ENCODE measurements around the gene KRTAP5-10. TPM values are rescaled to one million over a fixed set of nuclear protein-coding genes. Genes with fewer than 3 reads are reported as not detected.
"Not testable (repeated sequence)": the region's sequence is repeated elsewhere in the genome, so short reads cannot be mapped to it uniquely, and the experiment has no call there.

Gene KRTAP5-10, protein sequence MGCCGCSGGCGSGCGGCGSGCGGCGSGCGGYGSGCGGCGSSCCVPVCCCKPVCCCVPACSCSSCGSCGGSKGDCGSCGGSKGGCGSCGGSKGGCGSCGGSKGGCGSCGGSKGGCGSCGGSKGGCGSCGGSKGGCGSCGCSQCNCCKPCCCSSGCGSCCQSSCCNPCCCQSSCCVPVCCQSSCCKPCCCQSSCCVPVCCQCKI
- not detected for total RNA-seq
- long read RNA-seq, result 0 reads

- TF ChIP-seq, protein P1, sequence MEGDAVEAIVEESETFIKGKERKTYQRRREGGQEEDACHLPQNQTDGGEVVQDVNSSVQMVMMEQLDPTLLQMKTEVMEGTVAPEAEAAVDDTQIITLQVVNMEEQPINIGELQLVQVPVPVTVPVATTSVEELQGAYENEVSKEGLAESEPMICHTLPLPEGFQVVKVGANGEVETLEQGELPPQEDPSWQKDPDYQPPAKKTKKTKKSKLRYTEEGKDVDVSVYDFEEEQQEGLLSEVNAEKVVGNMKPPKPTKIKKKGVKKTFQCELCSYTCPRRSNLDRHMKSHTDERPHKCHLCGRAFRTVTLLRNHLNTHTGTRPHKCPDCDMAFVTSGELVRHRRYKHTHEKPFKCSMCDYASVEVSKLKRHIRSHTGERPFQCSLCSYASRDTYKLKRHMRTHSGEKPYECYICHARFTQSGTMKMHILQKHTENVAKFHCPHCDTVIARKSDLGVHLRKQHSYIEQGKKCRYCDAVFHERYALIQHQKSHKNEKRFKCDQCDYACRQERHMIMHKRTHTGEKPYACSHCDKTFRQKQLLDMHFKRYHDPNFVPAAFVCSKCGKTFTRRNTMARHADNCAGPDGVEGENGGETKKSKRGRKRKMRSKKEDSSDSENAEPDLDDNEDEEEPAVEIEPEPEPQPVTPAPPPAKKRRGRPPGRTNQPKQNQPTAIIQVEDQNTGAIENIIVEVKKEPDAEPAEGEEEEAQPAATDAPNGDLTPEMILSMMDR (IDR thresholded peaks at IDR 0.05; ENCODE audit: borderline replicate concordance), result no peak
- intact Hi-C loops (cut with micrococcal nuclease), result no loop called here
Observed at GRCh38 chr11:71565263-71565662, at the start of gene KRTAP5-10. Gene KRTAP5-10 (plus strand): TSS chr11:71565563. CDS start chr11:71565588, 25 bp downstream.

DNA sequence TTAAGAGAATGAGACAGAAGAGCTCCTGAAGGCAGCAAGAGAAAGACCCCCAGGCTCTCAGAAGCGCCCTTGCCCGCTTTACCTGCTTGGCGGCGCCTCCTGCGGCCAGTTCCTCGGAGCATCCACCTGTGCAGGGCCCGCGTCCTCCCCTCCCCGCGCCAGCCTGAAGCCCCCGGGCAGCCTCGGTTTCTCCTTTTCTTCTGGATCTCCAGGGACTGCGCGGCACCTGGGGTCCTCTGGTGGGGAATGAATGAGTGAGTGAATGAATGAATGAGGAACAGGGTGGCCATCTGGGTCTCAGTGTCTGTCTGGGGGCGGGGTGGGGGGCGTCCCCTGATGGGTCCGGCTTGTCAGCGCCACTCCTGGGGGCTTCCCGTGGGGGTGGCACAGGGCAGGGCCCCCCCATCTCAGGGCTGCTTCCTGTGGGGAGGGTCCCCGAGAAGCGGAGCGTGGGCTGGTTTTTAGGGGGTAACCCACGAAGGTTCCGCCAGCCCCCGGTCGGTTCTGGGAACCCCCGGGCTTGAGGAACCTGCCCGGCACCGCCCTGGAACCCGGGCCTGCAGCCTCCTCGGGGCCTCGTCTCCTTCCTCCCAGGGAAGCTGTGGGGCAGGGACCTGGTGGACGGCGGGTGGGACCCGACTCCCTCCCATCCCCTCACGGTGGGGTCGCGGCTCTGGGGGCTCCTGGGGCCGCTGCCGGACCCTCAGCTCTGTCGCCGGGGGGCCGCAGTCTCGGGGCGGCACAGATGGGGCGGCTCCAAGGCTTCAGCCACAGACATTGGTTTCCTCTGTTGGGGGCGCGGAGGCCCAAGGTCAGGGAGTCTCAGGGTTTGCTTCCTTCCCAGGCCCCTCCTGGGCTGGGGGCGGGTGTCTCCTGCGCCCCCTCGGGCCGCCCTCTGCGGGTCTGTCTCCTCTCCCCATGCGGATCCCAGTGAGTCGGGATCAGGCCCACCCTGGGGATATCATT is 46.6 kb upstream of the KRTAP5-10 start:
- H3K27ac ChIP-seq (replicated peaks), result no peak overlapping the region
- intact Hi-C loops (cut with micrococcal nuclease), result no loop called here
- H3K36me3 ChIP-seq, result no peaks in the 10 kb centered on the region
- TF ChIP-seq, protein P1 (IDR thresholded peaks at IDR 0.05; ENCODE audit: borderline replicate concordance), result no peak
- peaks cover 5% of the 10 kb centered on the region for H3K9me3 ChIP-seq (replicated peaks)
- H3K27me3 ChIP-seq (ENCODE audit: low read depth), result no peaks in the 10 kb centered on the region
- no peak for DNase-seq
- H3K4me3 ChIP-seq, result no peak overlapping the region
- no peaks in the 10 kb centered on the region for H3K4me1 ChIP-seq

More at GRCh38 chr11:71565263-71565662, at the start of gene KRTAP5-10:
- peaks cover 4% of the 10 kb centered on the region for H3K9me3 ChIP-seq (replicated peaks)
- DNase-seq, result no peak
- no peak within 1 kb of the TSS for H3K27ac ChIP-seq (replicated peaks)
- no peaks in the 10 kb centered on the region for H3K36me3 ChIP-seq
- H3K4me3 ChIP-seq, result no peak within 1 kb of the TSS
- no peaks in the 10 kb centered on the region for H3K4me1 ChIP-seq
- peaks cover 48% of the 10 kb centered on the region for H3K27me3 ChIP-seq (ENCODE audit: low read depth)

GRCh38 chr11:71519546-71519945 is 45.8 kb upstream of the KRTAP5-10 start:
- H3K4me3 ChIP-seq, result no peak overlapping the region
- TF ChIP-seq, protein P1 (IDR thresholded peaks at IDR 0.05; ENCODE audit: borderline replicate concordance), result no peak
- H3K36me3 ChIP-seq, result no peaks in the 10 kb centered on the region
- no peaks in the 10 kb centered on the region for H3K27me3 ChIP-seq (ENCODE audit: low read depth)
- peaks cover 5% of the 10 kb centered on the region for H3K9me3 ChIP-seq (replicated peaks)
- H3K27ac ChIP-seq (replicated peaks), result no peak overlapping the region
- intact Hi-C loops (cut with micrococcal nuclease), result no loop called here
- no peak for DNase-seq
- H3K4me1 ChIP-seq, result no peaks in the 10 kb centered on the region

DNA sequence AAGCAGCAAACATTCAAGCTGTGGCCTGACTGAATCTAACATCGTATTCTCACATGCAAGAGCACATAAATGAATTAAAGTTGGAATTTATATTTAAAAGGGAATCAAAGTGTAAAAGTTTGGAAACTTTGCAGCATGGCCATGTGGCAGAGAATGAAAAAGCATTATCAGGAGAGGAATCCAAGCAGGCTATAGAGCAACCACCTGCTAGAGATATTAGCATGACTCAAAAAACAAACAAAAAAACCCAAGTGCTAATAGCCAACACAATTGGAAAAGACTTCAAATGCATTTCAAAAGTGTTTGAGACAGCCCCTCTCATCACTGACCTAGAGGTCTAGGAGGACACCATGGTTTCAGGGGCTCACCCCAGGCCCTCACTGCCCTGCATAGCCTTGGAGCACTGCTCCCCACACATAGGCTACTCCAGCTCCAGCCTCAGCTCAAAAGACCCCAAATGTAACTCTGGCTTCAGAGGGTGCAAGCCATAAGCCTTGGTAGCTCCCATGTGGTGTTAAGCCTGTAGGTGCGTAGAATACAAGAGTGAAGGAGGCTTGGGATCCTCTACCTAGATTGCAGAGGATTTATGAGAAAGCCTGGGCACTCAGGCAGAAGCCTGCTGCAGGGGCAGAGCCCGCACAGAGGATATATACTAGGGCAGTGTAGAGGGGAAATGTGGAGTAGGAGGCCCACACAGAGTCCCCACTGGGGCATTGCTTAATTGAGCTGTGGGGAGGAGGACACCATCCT is 40.0 kb upstream of the KRTAP5-10 start:
- TF ChIP-seq, protein P1 (IDR thresholded peaks at IDR 0.05; ENCODE audit: borderline replicate concordance), result no peak
- H3K4me3 ChIP-seq, result no peak overlapping the region
- H3K27ac ChIP-seq (replicated peaks), result no peak overlapping the region
- no peaks in the 10 kb centered on the region for H3K4me1 ChIP-seq
- H3K36me3 ChIP-seq, result no peaks in the 10 kb centered on the region
- intact Hi-C loops (cut with micrococcal nuclease), result no loop called here
- peaks cover 7% of the 10 kb centered on the region for H3K27me3 ChIP-seq (ENCODE audit: low read depth)
- H3K9me3 ChIP-seq (replicated peaks), result no peaks in the 10 kb centered on the region
- DNase-seq, result no peak

DNA sequence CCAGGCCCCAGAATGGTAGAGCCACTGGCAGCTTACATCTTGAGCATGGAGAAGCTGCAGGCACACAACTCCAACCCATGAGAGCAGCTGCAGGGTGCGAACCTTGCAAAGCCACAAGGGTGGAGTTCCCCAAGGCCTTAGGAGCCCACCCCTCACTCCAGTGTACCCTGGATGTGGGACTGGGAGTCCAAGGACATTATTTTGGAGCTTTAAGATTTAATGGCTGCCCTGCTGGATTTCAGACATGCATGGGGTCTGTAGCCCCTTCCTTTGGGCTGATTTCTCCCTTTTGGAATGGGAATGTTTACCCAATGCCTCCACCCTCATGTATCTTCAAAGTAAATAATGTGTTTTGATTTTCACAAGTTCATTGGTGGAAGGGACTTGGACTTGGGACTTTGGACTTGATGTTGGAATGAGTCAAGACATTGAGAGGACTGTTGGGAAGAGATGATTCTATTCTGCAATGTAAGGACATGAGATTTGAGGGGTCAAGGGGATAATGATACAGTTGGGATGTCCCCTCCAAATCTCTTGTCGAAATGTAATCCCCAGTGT is 39.3 kb upstream of the KRTAP5-10 start:
- TF ChIP-seq, protein P1 (IDR thresholded peaks at IDR 0.05; ENCODE audit: borderline replicate concordance), result no peak
- no peaks in the 10 kb centered on the region for H3K4me1 ChIP-seq
- intact Hi-C loops (cut with micrococcal nuclease), result no loop called here

DNA sequence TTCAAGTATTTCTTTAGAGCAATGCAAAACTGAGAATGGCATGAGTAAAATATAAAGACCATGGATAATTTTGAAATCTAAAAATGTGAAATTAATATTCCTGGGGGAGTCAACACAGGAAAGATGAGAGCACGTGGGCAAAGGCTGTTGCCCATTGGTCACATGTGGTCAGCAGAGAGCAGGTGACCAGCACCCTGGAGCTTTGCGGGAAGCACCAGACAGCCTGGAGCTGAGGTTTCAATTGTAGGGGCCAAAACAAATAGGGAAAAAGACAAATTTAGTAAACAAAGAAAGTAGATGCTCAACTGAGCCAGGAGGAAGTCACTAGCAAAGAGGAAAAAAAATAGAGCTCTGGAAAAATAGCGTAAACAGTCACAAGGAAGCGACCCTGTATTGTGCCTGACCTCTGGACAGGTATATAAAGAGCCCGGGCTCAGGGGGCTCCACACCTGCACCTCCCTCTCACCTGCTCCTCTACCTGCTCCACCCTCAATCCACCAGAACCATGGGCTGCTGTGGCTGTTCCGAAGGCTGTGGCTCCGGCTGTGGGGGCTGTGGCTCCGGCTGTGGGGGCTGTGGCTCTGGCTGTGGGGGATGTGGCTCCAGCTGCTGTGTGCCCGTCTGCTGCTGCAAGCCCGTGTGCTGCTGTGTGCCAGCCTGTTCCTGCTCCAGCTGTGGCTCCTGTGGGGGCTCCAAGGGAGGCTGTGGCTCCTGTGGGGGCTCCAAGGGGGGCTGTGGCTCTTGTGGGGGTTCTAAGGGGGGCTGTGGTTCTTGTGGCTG is 38.4 kb upstream of the KRTAP5-10 start, which contains the start of gene KRTAP5-7:
TSS of gene KRTAP5-7 (plus strand) at position 472 of the 780 bp plus-strand sequence. CDS start at position 506, 34 bp downstream.
- H3K36me3 ChIP-seq; H3K4me3 ChIP-seq; intact Hi-C loops (cut with micrococcal nuclease); H3K27ac ChIP-seq (replicated peaks); DNase-seq; H3K4me1 ChIP-seq; H3K27me3 ChIP-seq (ENCODE audit: low read depth); H3K9me3 ChIP-seq (replicated peaks): not testable (repeated sequence)

More for the DNA sequence above, 39.3 kb upstream of the KRTAP5-10 start:
- H3K27me3 ChIP-seq (ENCODE audit: low read depth), result peaks cover 7% of the 10 kb centered on the region
- no peaks in the 10 kb centered on the region for H3K9me3 ChIP-seq (replicated peaks)
- DNase-seq, result no peak
- no peak overlapping the region for H3K4me3 ChIP-seq
- no peaks in the 10 kb centered on the region for H3K36me3 ChIP-seq
- H3K27ac ChIP-seq (replicated peaks), result no peak overlapping the region

Measured in left ventricle myocardium inferior (tissue), 1 donor.